Upper lobe of right lung (tissue), 1 donor: ENCODE data around the gene APOA1. TPM values are rescaled to one million over a fixed set of nuclear protein-coding genes. Genes with fewer than 3 reads are reported as not detected.

Source experiments
- ATAC-seq: fragments of 200-7000 bp; cut with Tn5 transposase; one replicate; pipeline ENCODE4 v1.9.1; 2020; ENCODE audit warnings: mild to moderate bottlenecking, moderate library complexity
- DNase-seq: peaks from one replicate; pipeline ENCODE4 v3.0.0-alpha.2; 2020
- H3K27ac ChIP-seq: fragments of 200-600 bp; one replicate; pipeline ENCODE4 v1.8.0; 2022
- H3K27me3 ChIP-seq: fragments of 200-600 bp; one replicate; pipeline ENCODE4 v1.8.0; 2022; ENCODE audit warnings: mild to moderate bottlenecking
- H3K36me3 ChIP-seq: fragments of 200-600 bp; one replicate; pipeline ENCODE4 v1.8.0; 2022
- H3K4me1 ChIP-seq: fragments of 200-600 bp; one replicate; pipeline ENCODE4 v1.8.0; 2022
- H3K4me3 ChIP-seq: fragments of 200-600 bp; one replicate; pipeline ENCODE4 v1.8.0; 2022; ENCODE audit warnings: mild to moderate bottlenecking
- H3K9me3 ChIP-seq: fragments of 200-600 bp; one replicate; pipeline ENCODE4 v1.8.0; 2022
- CTCF ChIP-seq: fragments of 200-600 bp; IDR thresholded peaks from one replicate; pipeline ENCODE4 v1.8.0; 2022; ENCODE audit warnings: antibody characterized with exemption
- intact Hi-C: fragments of 100-400 bp; cut with DNase I; formaldehyde crosslinking; loops from one replicate; pipeline ENCODE4 v1.11.0; 2022
- total RNA-seq: library from RNA; stranded (reverse); fragmentation: NEBNext Ultra II Directional; extraction: Animal tissue kit (Norgen Biotek cat#: 25700); gene quantifications from one replicate; pipeline ENCODE4 v1.2.1, GENCODE V29; 2021
- donor health status: DM: no; HTN: yes; CAD: no; lungs with severe emphysema.

The APOA1 gene
- total RNA-seq, 1 donor from 2014 or later = 5.4 TPM

GRCh38 chr11:116869610-116870009 lies 32.2 kb upstream of the APOA1 start:
- H3K9me3 ChIP-seq = no peaks in the 10 kb centered on the region
- H3K27me3 ChIP-seq = no peaks in the 10 kb centered on the region
- no peak overlapping the region for H3K4me3 ChIP-seq
- TF ChIP-seq CTCF = no peak
- intact Hi-C loops = no loop called here
- no peaks in the 10 kb centered on the region for H3K4me1 ChIP-seq
- H3K36me3 ChIP-seq = peaks cover 89% of the 10 kb centered on the region
- ATAC-seq (no peak), DNase-seq (no peak)
- no peak overlapping the region for H3K27ac ChIP-seq

- H3K4me1 ChIP-seq = no peaks in the 10 kb centered on the region
- no peak for TF ChIP-seq CTCF
- no peak overlapping the region for H3K4me3 ChIP-seq
- H3K27ac ChIP-seq = no peak overlapping the region
- intact Hi-C loops = no loop called here
- peaks cover 84% of the 10 kb centered on the region for H3K36me3 ChIP-seq
- no peaks in the 10 kb centered on the region for H3K9me3 ChIP-seq
- H3K27me3 ChIP-seq = no peaks in the 10 kb centered on the region
- ATAC-seq (no peak), DNase-seq (no peak)
These were observed 30.6 kb upstream of the APOA1 start for GRCh38 chr11:116868066-116868465.

DNA sequence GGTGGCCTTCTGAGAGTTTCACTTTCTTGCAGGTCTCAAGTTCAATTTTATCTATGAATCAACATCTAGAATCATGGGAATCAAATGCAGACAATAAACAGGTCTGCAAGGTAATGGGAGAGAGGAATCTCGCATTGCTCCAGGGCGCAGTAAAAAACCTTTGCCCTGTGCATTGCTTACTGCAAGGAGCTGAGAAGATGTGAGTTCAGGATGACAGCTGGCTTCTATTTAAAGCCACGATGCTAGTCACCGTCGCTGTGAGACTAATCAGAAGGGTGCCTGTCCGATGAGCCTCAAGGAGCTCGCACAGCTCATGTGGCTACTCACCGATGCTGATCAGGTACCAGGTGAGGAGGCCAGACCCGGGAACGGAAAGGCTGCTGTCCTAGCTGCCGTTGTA lies 30.2 kb upstream of the APOA1 start:
- Histone ChIP-seq H3K4me1 (no peaks in the 10 kb centered on the region), H3K27ac (no peak overlapping the region), H3K9me3 (no peaks in the 10 kb centered on the region), H3K36me3 (peaks cover 84% of the 10 kb centered on the region), H3K27me3 (no peaks in the 10 kb centered on the region), H3K4me3 (no peak overlapping the region)
- intact Hi-C loops = no loop called here
- DNase-seq (no peak), ATAC-seq (no peak)
- TF ChIP-seq CTCF = no peak

- DNase-seq (no peak), ATAC-seq (no peak)
- H3K27me3 ChIP-seq = no peaks in the 10 kb centered on the region
- no peaks in the 10 kb centered on the region for H3K4me1 ChIP-seq
- intact Hi-C loops = no loop called here
- H3K36me3 ChIP-seq = peaks cover 86% of the 10 kb centered on the region
- no peak overlapping the region for H3K4me3 ChIP-seq
- no peak for TF ChIP-seq CTCF
- no peak overlapping the region for H3K27ac ChIP-seq
- no peaks in the 10 kb centered on the region for H3K9me3 ChIP-seq
These were observed 29.5 kb upstream of the APOA1 start for GRCh38 chr11:116866804-116867455.

DNA sequence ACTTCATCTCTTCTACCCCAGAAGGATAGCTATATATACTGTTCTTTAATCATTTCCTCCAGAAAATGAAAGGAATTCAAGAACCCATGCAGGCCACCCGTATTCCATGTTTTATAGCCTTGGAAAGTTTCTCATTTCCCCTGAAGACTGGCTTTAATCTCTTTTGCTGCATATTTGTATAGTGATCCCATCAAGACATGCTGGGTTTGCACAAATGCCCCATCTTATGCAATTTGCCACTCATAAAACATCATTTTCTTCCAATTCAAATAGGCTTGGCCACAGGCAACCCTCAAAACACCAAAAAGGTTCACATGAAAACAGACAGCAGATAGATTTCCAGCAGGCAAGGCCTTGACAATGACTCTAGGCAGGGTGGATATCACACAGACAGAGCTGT lies 28.3 kb upstream of the APOA1 start:
- Histone ChIP-seq H3K4me3 (no peak overlapping the region), H3K4me1 (no peaks in the 10 kb centered on the region), H3K27ac (no peak overlapping the region), H3K9me3 (no peaks in the 10 kb centered on the region), H3K36me3 (peaks cover 94% of the 10 kb centered on the region), H3K27me3 (no peaks in the 10 kb centered on the region)
- DNase-seq (no peak), ATAC-seq (no peak)
- TF ChIP-seq CTCF = no peak
- intact Hi-C loops = no loop called here

DNA sequence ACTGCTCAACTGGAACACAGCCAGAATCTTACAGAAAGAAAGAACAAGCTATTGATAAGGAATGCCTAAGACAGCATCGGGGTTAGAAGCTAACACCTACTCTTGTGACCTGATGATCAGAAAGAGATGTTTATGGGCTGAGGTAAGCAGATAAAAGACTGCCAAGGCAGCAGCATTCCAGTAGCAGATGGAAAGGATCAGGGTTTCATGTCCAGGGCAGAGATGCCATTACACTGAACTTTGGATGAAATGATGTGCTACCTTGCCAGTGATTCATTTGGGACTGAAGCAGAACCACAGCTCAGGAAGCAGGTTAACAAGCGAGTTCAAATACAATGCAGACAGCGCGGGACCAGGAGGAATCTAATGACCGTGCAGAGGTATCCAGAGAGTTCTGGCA lies 27.1 kb upstream of the APOA1 start:
- no peak for ATAC-seq
- no peak for TF ChIP-seq CTCF
- DNase-seq = no peak
- H3K27ac ChIP-seq = no peak overlapping the region
- no peaks in the 10 kb centered on the region for H3K27me3 ChIP-seq
- no peaks in the 10 kb centered on the region for H3K4me1 ChIP-seq
- intact Hi-C loops = no loop called here
- H3K4me3 ChIP-seq = no peak overlapping the region
- H3K9me3 ChIP-seq = no peaks in the 10 kb centered on the region
- H3K36me3 ChIP-seq = peaks cover 89% of the 10 kb centered on the region
